Nephron progenitor cell (in vitro differentiated cells): ENCODE results near the gene TFAP2C.

Source experiments
- DNase-seq: peaks from one replicate; pipeline ENCODE4 v3.0.0; 2021
- H3K27ac Mint-ChIP-seq: 2 replicates; pipeline ENCODE4 v1.8.0; 2021; ENCODE audit warnings: mild to moderate bottlenecking, moderate library complexity, mixed read lengths
- H3K27me3 Mint-ChIP-seq: 2 replicates; pipeline ENCODE4 v1.8.0; 2021; ENCODE audit warnings: mild to moderate bottlenecking, low read depth, mixed read lengths; ENCODE audit not compliant: poor library complexity
- H3K36me3 Mint-ChIP-seq: 2 replicates; pipeline ENCODE4 v1.8.0; 2021; ENCODE audit warnings: low read depth, mixed read lengths
- H3K4me1 Mint-ChIP-seq: 2 replicates; pipeline ENCODE4 v1.8.0; 2021; ENCODE audit warnings: mixed read lengths
- H3K4me3 Mint-ChIP-seq: 2 replicates; pipeline ENCODE4 v1.8.0; 2021; ENCODE audit warnings: mild to moderate bottlenecking, moderate library complexity, mixed read lengths
- H3K9me3 Mint-ChIP-seq: 2 replicates; pipeline ENCODE4 v1.8.0; 2021; ENCODE audit warnings: mild to moderate bottlenecking, moderate library complexity, mixed read lengths
- TF ChIP-seq, protein P1 (sequence below): fragments of 200-600 bp; sonication (generic); IDR thresholded peaks from 2 replicates; pipeline ENCODE4 v1.5.0; 2021; ENCODE audit warnings: antibody characterized with exemption

The TFAP2C gene

DNA sequence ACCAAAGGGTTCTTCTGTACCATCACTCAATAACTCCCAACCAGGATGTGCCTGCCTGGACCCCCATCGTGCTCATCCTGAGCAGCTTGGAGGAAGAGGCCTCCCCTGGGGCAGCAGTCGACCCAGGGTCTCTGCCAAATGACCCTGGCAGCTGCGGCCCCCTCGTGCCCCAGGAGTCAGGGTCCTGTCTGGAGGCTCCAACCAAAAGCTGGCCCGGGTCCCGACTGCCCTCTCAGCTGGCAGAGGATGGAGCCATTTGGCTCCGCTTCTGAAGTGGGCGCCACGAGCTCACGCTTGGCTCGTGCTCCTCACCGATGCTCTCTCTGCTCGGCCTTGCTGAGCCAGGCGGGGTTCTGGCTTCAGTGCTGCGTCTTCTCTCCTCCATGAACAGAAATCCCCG, 56.8 kb downstream of the TFAP2C start:
- peak overlapping the region; percentile 21 for H3K27ac Mint-ChIP-seq

GRCh38 chr20:56687061-56687460, 58.0 kb downstream of the TFAP2C start:
- Mint-ChIP-seq H3K27ac (no peak overlapping the region), H3K4me3 (no peak overlapping the region), H3K4me1 (peaks cover 28% of the 10 kb centered on the region), H3K36me3 (no peaks in the 10 kb centered on the region), H3K9me3 (no peaks in the 10 kb centered on the region), H3K27me3 (peaks cover 8% of the 10 kb centered on the region)
- DNase-seq, result no peak
- TF ChIP-seq, protein P1, sequence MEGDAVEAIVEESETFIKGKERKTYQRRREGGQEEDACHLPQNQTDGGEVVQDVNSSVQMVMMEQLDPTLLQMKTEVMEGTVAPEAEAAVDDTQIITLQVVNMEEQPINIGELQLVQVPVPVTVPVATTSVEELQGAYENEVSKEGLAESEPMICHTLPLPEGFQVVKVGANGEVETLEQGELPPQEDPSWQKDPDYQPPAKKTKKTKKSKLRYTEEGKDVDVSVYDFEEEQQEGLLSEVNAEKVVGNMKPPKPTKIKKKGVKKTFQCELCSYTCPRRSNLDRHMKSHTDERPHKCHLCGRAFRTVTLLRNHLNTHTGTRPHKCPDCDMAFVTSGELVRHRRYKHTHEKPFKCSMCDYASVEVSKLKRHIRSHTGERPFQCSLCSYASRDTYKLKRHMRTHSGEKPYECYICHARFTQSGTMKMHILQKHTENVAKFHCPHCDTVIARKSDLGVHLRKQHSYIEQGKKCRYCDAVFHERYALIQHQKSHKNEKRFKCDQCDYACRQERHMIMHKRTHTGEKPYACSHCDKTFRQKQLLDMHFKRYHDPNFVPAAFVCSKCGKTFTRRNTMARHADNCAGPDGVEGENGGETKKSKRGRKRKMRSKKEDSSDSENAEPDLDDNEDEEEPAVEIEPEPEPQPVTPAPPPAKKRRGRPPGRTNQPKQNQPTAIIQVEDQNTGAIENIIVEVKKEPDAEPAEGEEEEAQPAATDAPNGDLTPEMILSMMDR, result no peak

More for the DNA sequence above, 56.8 kb downstream of the TFAP2C start:
- Mint-ChIP-seq H3K27me3 (peaks cover 8% of the 10 kb centered on the region), H3K9me3 (no peaks in the 10 kb centered on the region), H3K4me1 (peaks cover 28% of the 10 kb centered on the region), H3K4me3 (no peak overlapping the region), H3K36me3 (no peaks in the 10 kb centered on the region)
- DNase-seq, result no peak
- TF ChIP-seq, protein P1, result no peak

- no peak for DNase-seq
- Mint-ChIP-seq H3K36me3 (no peaks in the 10 kb centered on the region), H3K4me3 (no peak overlapping the region), H3K4me1 (peaks cover 18% of the 10 kb centered on the region), H3K9me3 (no peaks in the 10 kb centered on the region), H3K27me3 (peaks cover 8% of the 10 kb centered on the region), H3K27ac (no peak overlapping the region)
- TF ChIP-seq, protein P1, result no peak
These were observed 59.0 kb downstream of the TFAP2C start for GRCh38 chr20:56688106-56688505.
